Parathyroid adenoma (tissue), 2 donors: ENCODE data around the gene HOXD10.

Experiments used
- H2AFZ ChIP-seq: fragments of 300-600 bp; sonication (generic); one replicate; pipeline ENCODE4 v1.7.0; 2017; ENCODE audit warnings: antibody characterized with exemption, mild to moderate bottlenecking
- H3K27ac ChIP-seq: fragments of 300-600 bp; sonication (generic); one replicate; pipeline ENCODE4 v1.7.0; 2017
- H3K27me3 ChIP-seq: fragments of 300-600 bp; sonication (generic); one replicate; pipeline ENCODE4 v1.7.0; 2017; ENCODE audit warnings: low read length; ENCODE audit not compliant: control insufficient read depth, insufficient read depth
- H3K36me3 ChIP-seq: fragments of 300-600 bp; sonication (generic); one replicate; pipeline ENCODE4 v1.7.0; 2017; ENCODE audit warnings: low read length; ENCODE audit not compliant: control insufficient read depth, insufficient read depth
- H3K4me1 ChIP-seq: fragments of 300-600 bp; sonication (generic); one replicate; pipeline ENCODE4 v1.7.0; 2017; ENCODE audit warnings: control low read depth
- H3K4me2 ChIP-seq: fragments of 300-600 bp; sonication (generic); one replicate; pipeline ENCODE4 v1.7.0; 2017; ENCODE audit warnings: low read length
- H3K4me3 ChIP-seq: fragments of 300-600 bp; sonication (generic); one replicate; pipeline ENCODE4 v1.7.0; 2017; ENCODE audit warnings: low read depth, low read length
- H3K79me2 ChIP-seq: fragments of 300-600 bp; sonication (generic); one replicate; pipeline ENCODE4 v1.7.0; 2017; ENCODE audit warnings: control low read depth
- H3K9ac ChIP-seq: fragments of 300-600 bp; sonication (generic); one replicate; pipeline ENCODE4 v1.7.0; 2017; ENCODE audit warnings: mild to moderate bottlenecking
- H3K9me3 ChIP-seq: fragments of 300-600 bp; sonication (generic); one replicate; pipeline ENCODE4 v1.7.0; 2017; ENCODE audit warnings: low read length; ENCODE audit not compliant: control insufficient read depth
- TF ChIP-seq, protein P1 (sequence below): fragments of 300-600 bp; sonication (generic); IDR thresholded peaks from one replicate; pipeline ENCODE4 v1.7.0; 2017; ENCODE audit warnings: antibody characterized with exemption, mild to moderate bottlenecking
- donor health status: primary hyperparathyroidism.

Gene HOXD10

DNA sequence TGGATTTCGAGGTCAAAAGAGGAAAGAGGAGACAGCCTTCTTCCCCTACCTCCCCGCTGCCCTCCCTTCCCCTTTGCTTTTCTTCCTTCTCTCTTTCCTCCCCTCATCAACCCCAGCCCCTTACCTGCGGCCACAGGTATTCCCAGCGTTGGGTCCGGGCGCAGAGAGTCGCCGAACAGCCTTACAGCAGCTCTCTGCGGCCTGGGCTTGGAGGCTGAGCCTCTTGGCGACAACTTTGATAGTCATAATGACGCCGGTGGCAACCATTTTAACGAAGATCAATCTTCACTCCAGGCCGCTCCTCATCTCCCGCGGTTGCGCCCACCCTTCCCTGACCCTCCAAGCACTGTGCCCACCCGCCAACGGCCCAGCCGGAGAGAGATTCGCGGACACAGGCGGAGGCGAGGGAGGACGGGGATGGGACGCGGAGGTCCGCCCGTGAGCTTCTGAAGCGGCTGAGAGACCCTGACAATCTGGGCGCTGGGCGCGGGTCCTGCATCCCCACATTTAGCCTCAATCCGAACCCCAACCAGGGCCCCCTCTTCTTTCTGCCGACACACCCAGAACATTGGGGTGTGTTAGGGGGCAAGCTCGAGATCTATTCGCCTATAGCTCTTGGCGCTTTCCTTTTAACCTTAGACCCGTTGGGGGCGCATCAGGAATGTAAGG is 31.3 kb upstream of the HOXD10 start:
- H3K9me3 ChIP-seq: peaks cover 5% of the 10 kb centered on the region
- TF ChIP-seq, protein P1, sequence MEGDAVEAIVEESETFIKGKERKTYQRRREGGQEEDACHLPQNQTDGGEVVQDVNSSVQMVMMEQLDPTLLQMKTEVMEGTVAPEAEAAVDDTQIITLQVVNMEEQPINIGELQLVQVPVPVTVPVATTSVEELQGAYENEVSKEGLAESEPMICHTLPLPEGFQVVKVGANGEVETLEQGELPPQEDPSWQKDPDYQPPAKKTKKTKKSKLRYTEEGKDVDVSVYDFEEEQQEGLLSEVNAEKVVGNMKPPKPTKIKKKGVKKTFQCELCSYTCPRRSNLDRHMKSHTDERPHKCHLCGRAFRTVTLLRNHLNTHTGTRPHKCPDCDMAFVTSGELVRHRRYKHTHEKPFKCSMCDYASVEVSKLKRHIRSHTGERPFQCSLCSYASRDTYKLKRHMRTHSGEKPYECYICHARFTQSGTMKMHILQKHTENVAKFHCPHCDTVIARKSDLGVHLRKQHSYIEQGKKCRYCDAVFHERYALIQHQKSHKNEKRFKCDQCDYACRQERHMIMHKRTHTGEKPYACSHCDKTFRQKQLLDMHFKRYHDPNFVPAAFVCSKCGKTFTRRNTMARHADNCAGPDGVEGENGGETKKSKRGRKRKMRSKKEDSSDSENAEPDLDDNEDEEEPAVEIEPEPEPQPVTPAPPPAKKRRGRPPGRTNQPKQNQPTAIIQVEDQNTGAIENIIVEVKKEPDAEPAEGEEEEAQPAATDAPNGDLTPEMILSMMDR: no peak
- no peak overlapping the region for H3K27ac ChIP-seq

GRCh38 chr2:176085861-176086771 is 30.5 kb upstream of the HOXD10 start:
- no peaks in the 10 kb centered on the region for H3K79me2 ChIP-seq
- peaks cover 63% of the 10 kb centered on the region for H3K27me3 ChIP-seq
- no peak overlapping the region for H2AFZ ChIP-seq
- peaks cover 5% of the 10 kb centered on the region for H3K9me3 ChIP-seq
- TF ChIP-seq, protein P1: peak; percentile 18
- H3K9ac ChIP-seq: no peak overlapping the region
- H3K4me1 ChIP-seq: no peaks in the 10 kb centered on the region
- no peak overlapping the region for H3K4me3 ChIP-seq
- H3K4me2 ChIP-seq: no peak overlapping the region
- no peaks in the 10 kb centered on the region for H3K36me3 ChIP-seq
- no peak overlapping the region for H3K27ac ChIP-seq

More for the DNA sequence above, 31.3 kb upstream of the HOXD10 start:
- no peak overlapping the region for H3K4me3 ChIP-seq
- no peaks in the 10 kb centered on the region for H3K4me1 ChIP-seq
- no peak overlapping the region for H3K9ac ChIP-seq
- peaks cover 61% of the 10 kb centered on the region for H3K27me3 ChIP-seq
- H3K79me2 ChIP-seq: no peaks in the 10 kb centered on the region
- no peak overlapping the region for H3K4me2 ChIP-seq
- H2AFZ ChIP-seq: no peak overlapping the region
- H3K36me3 ChIP-seq: no peaks in the 10 kb centered on the region

DNA sequence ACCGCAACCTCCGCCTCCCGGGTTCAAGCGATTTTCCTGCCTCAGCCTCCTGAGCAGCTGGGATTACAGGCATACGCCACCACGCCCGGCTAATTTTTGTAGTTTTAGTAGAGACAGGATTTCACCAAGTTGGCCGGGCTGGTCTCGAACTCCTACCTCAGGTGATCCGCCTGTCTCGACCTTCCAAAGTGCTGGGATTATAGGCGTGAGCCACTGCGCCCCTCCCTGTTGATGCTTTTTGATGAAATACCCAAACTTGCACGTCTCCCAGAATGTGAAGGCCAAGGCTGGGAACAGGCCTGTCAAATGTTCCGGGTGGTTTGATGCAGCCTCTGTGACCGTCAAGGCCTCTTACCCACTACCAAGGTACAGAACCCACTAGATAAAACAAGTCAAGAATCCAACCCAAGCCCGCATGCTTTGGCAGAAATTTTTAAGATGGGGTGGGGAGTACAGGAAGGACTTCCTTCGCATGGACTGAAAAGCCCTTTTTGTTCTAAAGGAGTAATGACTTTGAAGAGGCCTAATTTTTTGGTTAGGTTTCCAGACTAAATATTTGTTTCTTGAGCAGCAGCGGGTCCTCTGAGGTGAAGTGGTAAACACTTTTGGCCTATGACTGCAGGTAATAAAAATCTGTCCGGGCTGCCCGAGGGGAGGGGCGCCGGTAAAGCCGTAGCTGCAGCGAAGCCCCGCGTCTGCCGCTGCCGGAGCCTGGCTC is 29.1 kb upstream of the HOXD10 start:
- H3K27me3 ChIP-seq: peaks cover 53% of the 10 kb centered on the region
- H3K27ac ChIP-seq: no peak overlapping the region
- H3K36me3 ChIP-seq: no peaks in the 10 kb centered on the region
- TF ChIP-seq, protein P1: no peak
- no peaks in the 10 kb centered on the region for H3K4me1 ChIP-seq
- no peak overlapping the region for H2AFZ ChIP-seq
- H3K4me2 ChIP-seq: no peak overlapping the region
- no peak overlapping the region for H3K4me3 ChIP-seq
- no peak overlapping the region for H3K9ac ChIP-seq
- H3K79me2 ChIP-seq: no peaks in the 10 kb centered on the region
- H3K9me3 ChIP-seq: no peaks in the 10 kb centered on the region

- no peak overlapping the region for H3K4me3 ChIP-seq
- no peaks in the 10 kb centered on the region for H3K79me2 ChIP-seq
- no peaks in the 10 kb centered on the region for H3K9me3 ChIP-seq
- no peaks in the 10 kb centered on the region for H3K4me1 ChIP-seq
- no peak overlapping the region for H3K27ac ChIP-seq
- no peak overlapping the region for H2AFZ ChIP-seq
- H3K27me3 ChIP-seq: peaks cover 47% of the 10 kb centered on the region
- no peaks in the 10 kb centered on the region for H3K36me3 ChIP-seq
- peak overlapping the region; percentile 39 for H3K4me2 ChIP-seq
- H3K9ac ChIP-seq: no peak overlapping the region
- TF ChIP-seq, protein P1: peak; percentile 45
These were observed 28.3 kb upstream of the HOXD10 start for GRCh38 chr2:176088048-176088936.
